Right lobe of liver (tissue), 4 donors: ENCODE data around the gene SMIM38.

Source experiments
- CTCF ChIP-seq, 4 donors: fragments of 200-600 bp in 3 of 4; fragments of 450-650 bp in 1 of 4; IDR thresholded peaks; one replicate each; pipeline versions ENCODE4 v1.5.1 to v1.8.0; 2016 to 2022; ENCODE audit warnings: antibody characterized with exemption in 4 of 4, mild to moderate bottlenecking in 2 of 4
- POLR2A ChIP-seq: fragments of 450-650 bp; IDR thresholded peaks from one replicate; pipeline ENCODE4 v1.6.1; 2017; ENCODE audit warnings: antibody characterized with exemption, mild to moderate bottlenecking
- donor health status: DM: no; HTN: no; CAD: no.
- donor health status: DM: no; HTN: no; CAD: no.
- donor health status: DM: no; HTN: yes; CAD: no.

GRCh38 chr11:69199583-69200315 is 44.0 kb downstream of the SMIM38 start:
- TF ChIP-seq CTCF (IDR thresholded peaks at IDR 0.05), result no peak
- no peak for TF ChIP-seq POLR2A
